Measurements from ENCODE around the gene ARRDC2. TPM values are rescaled to one million over a fixed set of nuclear protein-coding genes. Genes with fewer than 3 reads are reported as not detected.

The ARRDC2 gene
- total and polyA plus RNA-seq, 9 of the 15 experiments (the other 6 are each of a cell fraction or from before 2014, with no cell fraction given) = 1.9 to 27.4 (median 15.2) TPM

- no peak for TF ChIP-seq SAFB2 (IDR thresholded peaks at IDR 0.05; ENCODE audit: borderline replicate concordance, low read depth, low read length, severe bottlenecking)
- TF ChIP-seq RCOR1 (IDR thresholded peaks at IDR 0.05; ENCODE audit: borderline replicate concordance in 1 of 2, low read depth in 2 of 2, low read length in 2 of 2) = no peak
- TF ChIP-seq ZNF551 (CRISPR knock-in tag; IDR thresholded peaks at IDR 0.05) = no peak
- no peak for TF ChIP-seq FOXA1 (IDR thresholded peaks at IDR 0.05; ENCODE audit: borderline replicate concordance)
- TF ChIP-seq PHB (CRISPR knock-in tag; IDR thresholded peaks at IDR 0.05) = no peak
- TF ChIP-seq ZNF766 (CRISPR knock-in tag; conservative IDR thresholded peaks at IDR 0.05) = no peak; the same call in 1 of the 2 replicates
- TF ChIP-seq TBL1XR1 (IDR thresholded peaks at IDR 0.05; ENCODE audit: low read length in 2 of 2) = no peak
- no peak for TF ChIP-seq ZNF217 (CRISPR knock-in tag; IDR thresholded peaks at IDR 0.05)
- no peak for TF ChIP-seq CHD2 (IDR thresholded peaks at IDR 0.05; ENCODE audit: low read depth, low read length)
- peak; percentile 56 for TF ChIP-seq GMEB1 (CRISPR knock-in tag; IDR thresholded peaks at IDR 0.05)
- no peak for TF ChIP-seq ZFP30 (CRISPR knock-in tag; IDR thresholded peaks at IDR 0.05; ENCODE audit: borderline replicate concordance)
- TF ChIP-seq, protein P1, sequence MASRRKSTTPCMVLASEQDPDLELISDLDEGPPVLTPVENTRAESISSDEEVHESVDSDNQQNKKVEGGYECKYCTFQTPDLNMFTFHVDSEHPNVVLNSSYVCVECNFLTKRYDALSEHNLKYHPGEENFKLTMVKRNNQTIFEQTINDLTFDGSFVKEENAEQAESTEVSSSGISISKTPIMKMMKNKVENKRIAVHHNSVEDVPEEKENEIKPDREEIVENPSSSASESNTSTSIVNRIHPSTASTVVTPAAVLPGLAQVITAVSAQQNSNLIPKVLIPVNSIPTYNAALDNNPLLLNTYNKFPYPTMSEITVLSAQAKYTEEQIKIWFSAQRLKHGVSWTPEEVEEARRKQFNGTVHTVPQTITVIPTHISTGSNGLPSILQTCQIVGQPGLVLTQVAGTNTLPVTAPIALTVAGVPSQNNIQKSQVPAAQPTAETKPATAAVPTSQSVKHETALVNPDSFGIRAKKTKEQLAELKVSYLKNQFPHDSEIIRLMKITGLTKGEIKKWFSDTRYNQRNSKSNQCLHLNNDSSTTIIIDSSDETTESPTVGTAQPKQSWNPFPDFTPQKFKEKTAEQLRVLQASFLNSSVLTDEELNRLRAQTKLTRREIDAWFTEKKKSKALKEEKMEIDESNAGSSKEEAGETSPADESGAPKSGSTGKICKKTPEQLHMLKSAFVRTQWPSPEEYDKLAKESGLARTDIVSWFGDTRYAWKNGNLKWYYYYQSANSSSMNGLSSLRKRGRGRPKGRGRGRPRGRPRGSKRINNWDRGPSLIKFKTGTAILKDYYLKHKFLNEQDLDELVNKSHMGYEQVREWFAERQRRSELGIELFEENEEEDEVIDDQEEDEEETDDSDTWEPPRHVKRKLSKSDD (conservative IDR thresholded peaks at IDR 0.05; ENCODE audit: low read length) = no peak
- peak; percentile 10; the same call in 1 of the 2 replicates for TF ChIP-seq ZNF12 (CRISPR knock-in tag; IDR thresholded peaks at IDR 0.05)
- no peak for TF ChIP-seq BRD9 (IDR thresholded peaks at IDR 0.05; ENCODE audit: low read depth, partially characterized antibody)
- TF ChIP-seq ZNF197 (CRISPR knock-in tag; IDR thresholded peaks at IDR 0.05; ENCODE audit: low read depth) = no peak
- TF ChIP-seq ATF3 (IDR thresholded peaks at IDR 0.05) = no peak
- TF ChIP-seq ATF3 (CRISPR knock-in tag; conservative IDR thresholded peaks at IDR 0.05) = no peak
- TF ChIP-seq DPF2 (IDR thresholded peaks at IDR 0.05) = no peak
- no peak for TF ChIP-seq DACH1 (IDR thresholded peaks at IDR 0.05; ENCODE audit: partially characterized antibody)
- 0 out of 2 replicates have a peak, but pooled peaks have one; percentile 11 for TF ChIP-seq ZKSCAN8 (CRISPR knock-in tag; IDR thresholded peaks at IDR 0.05)
- no peak for TF ChIP-seq HINFP (tag; conservative IDR thresholded peaks at IDR 0.05; ENCODE audit: low read depth)
- no peak for TF ChIP-seq MECOM (CRISPR knock-in tag; IDR thresholded peaks at IDR 0.05)
Observed at GRCh38 chr19:18000915-18001776, 6.8 kb upstream of the ARRDC2 start (continued).
